ENCODE data around the gene CLINT1.

- TF ChIP-seq CTCF (IDR thresholded peaks at IDR 0.05) (no peak), POLR2A (IDR thresholded peaks at IDR 0.05) (no peak)
Observed at GRCh38 chr5:157812086-157812485, 46.9 kb downstream of the CLINT1 start.
